ENCODE results near the gene SERGEF. TPM values are rescaled to one million over a fixed set of nuclear protein-coding genes. Genes with fewer than 3 reads are reported as not detected.

SERGEF gene
- total RNA-seq, 2 donors from 2014 or later = 42.7 to 62.9 TPM

GRCh38 chr11:17803754-17804334 is 209.0 kb downstream of the SERGEF start:
- no peak overlapping the region for H3K27ac Mint-ChIP-seq
- peaks cover 0 to 4% of the 10 kb centered on the region in 2 donors for H3K9me3 Mint-ChIP-seq
- ATAC-seq (no peak), DNase-seq (ENCODE audit: low spot score in 2 of 2) (no peak)
- no peaks in the 10 kb centered on the region for H3K36me3 Mint-ChIP-seq

GRCh38 chr11:17802491-17802890 is 210.4 kb downstream of the SERGEF start:
- DNase-seq (ENCODE audit: low spot score in 2 of 2) = no peak
- no peak for ATAC-seq
- Mint-ChIP-seq H3K27ac (no peak overlapping the region), H3K36me3 (no peaks in the 10 kb centered on the region), H3K9me3 (no peaks in the 10 kb centered on the region)

- ATAC-seq = no peak
- no peaks in the 10 kb centered on the region for H3K36me3 Mint-ChIP-seq
Observed at GRCh38 chr11:17801166-17801565, 211.7 kb downstream of the SERGEF start.

GRCh38 chr11:17799147-17799546 is 213.7 kb downstream of the SERGEF start:
- ATAC-seq (no peak), DNase-seq (ENCODE audit: low spot score in 2 of 2) (no peak)
- Mint-ChIP-seq H3K9me3 (no peaks in the 10 kb centered on the region), H3K36me3 (no peaks in the 10 kb centered on the region), H3K27ac (peak overlapping the region in 1 of 2 donors; percentile 82)

More at GRCh38 chr11:17801166-17801565, 211.7 kb downstream of the SERGEF start:
- Mint-ChIP-seq H3K27ac (no peak overlapping the region), H3K9me3 (no peaks in the 10 kb centered on the region)
- DNase-seq (ENCODE audit: low spot score in 2 of 2) = no peak

- Mint-ChIP-seq H3K9me3 (no peaks in the 10 kb centered on the region), H3K27ac (peak overlapping the region in 1 of 2 donors; percentile 82), H3K36me3 (no peaks in the 10 kb centered on the region)
- DNase-seq (ENCODE audit: low spot score in 2 of 2) (no peak), ATAC-seq (no peak)
Observed at GRCh38 chr11:17798716-17799115, 214.1 kb downstream of the SERGEF start.

- DNase-seq (ENCODE audit: low spot score in 2 of 2) = no peak
- no peak for ATAC-seq
- Mint-ChIP-seq H3K27ac (no peak overlapping the region), H3K9me3 (no peaks in the 10 kb centered on the region), H3K36me3 (no peaks in the 10 kb centered on the region)
Observed at GRCh38 chr11:17798253-17798652, 214.6 kb downstream of the SERGEF start.

GRCh38 chr11:17796154-17796553 is 216.7 kb downstream of the SERGEF start:
- ATAC-seq (no peak), DNase-seq (ENCODE audit: low spot score in 2 of 2) (no peak)
- Mint-ChIP-seq H3K36me3 (no peaks in the 10 kb centered on the region), H3K9me3 (no peaks in the 10 kb centered on the region), H3K27ac (no peak overlapping the region)

GRCh38 chr11:17794981-17795380 is 217.9 kb downstream of the SERGEF start:
- ATAC-seq = no peak
- no peak for DNase-seq (ENCODE audit: low spot score in 2 of 2)
- peak overlapping the region in 1 of 2 donors; percentile 53 for H3K27ac Mint-ChIP-seq
- H3K9me3 Mint-ChIP-seq = no peaks in the 10 kb centered on the region
- no peaks in the 10 kb centered on the region for H3K36me3 Mint-ChIP-seq

- peaks cover 0 to 5% of the 10 kb centered on the region in 2 donors for H3K9me3 Mint-ChIP-seq
- H3K27ac Mint-ChIP-seq = no peak overlapping the region
- DNase-seq (ENCODE audit: low spot score in 2 of 2) (no peak), ATAC-seq (no peak)
- peaks cover 0 to 7% of the 10 kb centered on the region in 2 donors for H3K36me3 Mint-ChIP-seq
Observed at GRCh38 chr11:17793642-17794170, 219.1 kb downstream of the SERGEF start.

- Mint-ChIP-seq H3K27ac (no peak overlapping the region), H3K9me3 (peaks cover 0 to 9% of the 10 kb centered on the region in 2 donors), H3K36me3 (peaks cover 0 to 10% of the 10 kb centered on the region in 2 donors)
- no peak for DNase-seq (ENCODE audit: low spot score in 2 of 2)
- no peak for ATAC-seq
Observed at GRCh38 chr11:17792161-17792560, 220.7 kb downstream of the SERGEF start.

GRCh38 chr11:17791144-17791543 is 221.7 kb downstream of the SERGEF start:
- Mint-ChIP-seq H3K9me3 (peaks cover 0 to 9% of the 10 kb centered on the region in 2 donors), H3K27ac (no peak overlapping the region), H3K36me3 (peaks cover 0 to 10% of the 10 kb centered on the region in 2 donors)
- no peak for ATAC-seq
- no peak for DNase-seq (ENCODE audit: low spot score in 2 of 2)

- H3K9me3 Mint-ChIP-seq = peaks cover 0 to 9% of the 10 kb centered on the region in 2 donors
- no peak for DNase-seq (ENCODE audit: low spot score in 2 of 2)
- H3K36me3 Mint-ChIP-seq = peaks cover 0 to 10% of the 10 kb centered on the region in 2 donors
- ATAC-seq = no peak
- no peak overlapping the region for H3K27ac Mint-ChIP-seq
Observed at GRCh38 chr11:17790453-17790852, 222.4 kb downstream of the SERGEF start.

- Mint-ChIP-seq H3K36me3 (peaks cover 0 to 10% of the 10 kb centered on the region in 2 donors), H3K27ac (no peak overlapping the region), H3K9me3 (peaks cover 0 to 9% of the 10 kb centered on the region in 2 donors)
- no peak for ATAC-seq
- DNase-seq (ENCODE audit: low spot score in 2 of 2) = no peak
Observed at GRCh38 chr11:17788084-17788483, 224.8 kb downstream of the SERGEF start.

- peaks cover 0 to 9% of the 10 kb centered on the region in 2 donors for H3K9me3 Mint-ChIP-seq
- DNase-seq (ENCODE audit: low spot score in 2 of 2) (no peak), ATAC-seq (no peak)
- no peak overlapping the region for H3K27ac Mint-ChIP-seq
- peaks cover 0 to 10% of the 10 kb centered on the region in 2 donors for H3K36me3 Mint-ChIP-seq
Observed at GRCh38 chr11:17786824-17787525, 225.9 kb downstream of the SERGEF start.

GRCh38 chr11:17783878-17784277 is 229.0 kb downstream of the SERGEF start:
- Mint-ChIP-seq H3K9me3 (peaks cover 0 to 5% of the 10 kb centered on the region in 2 donors), H3K36me3 (peaks cover 0 to 5% of the 10 kb centered on the region in 2 donors), H3K27ac (no peak overlapping the region)
- ATAC-seq = no peak
- no peak for DNase-seq (ENCODE audit: low spot score in 2 of 2)

- no peaks in the 10 kb centered on the region for H3K36me3 Mint-ChIP-seq
- H3K9me3 Mint-ChIP-seq = no peaks in the 10 kb centered on the region
- peak overlapping the region in 1 of 2 donors; percentile 5 for H3K27ac Mint-ChIP-seq
- no peak for DNase-seq (ENCODE audit: low spot score in 2 of 2)
- no peak for ATAC-seq
Observed at GRCh38 chr11:17782603-17783337, 230.1 kb downstream of the SERGEF start.

- H3K9me3 Mint-ChIP-seq = no peaks in the 10 kb centered on the region
- no peak overlapping the region for H3K27ac Mint-ChIP-seq
- ATAC-seq (no peak), DNase-seq (ENCODE audit: low spot score in 2 of 2) (no peak)
- no peaks in the 10 kb centered on the region for H3K36me3 Mint-ChIP-seq
Observed at GRCh38 chr11:17782145-17782544, 230.7 kb downstream of the SERGEF start.

Measured in activated naive CD4-positive, alpha-beta T cell treated with anti-CD3 and anti-CD28 coated beads, Interleukin-2, amount 50 U/mL, for 72 hours (primary cell).